CD4-positive, alpha-beta T cell treated with Interleukin-17A for 4 hours (primary cell): ENCODE results near the gene AMBRA1.

ENCODE experiments used
- DNase-seq: peaks from one replicate; pipeline ENCODE4 v3.0.0-alpha.2; 2020; ENCODE audit warnings: mixed read lengths

Gene AMBRA1

DNA sequence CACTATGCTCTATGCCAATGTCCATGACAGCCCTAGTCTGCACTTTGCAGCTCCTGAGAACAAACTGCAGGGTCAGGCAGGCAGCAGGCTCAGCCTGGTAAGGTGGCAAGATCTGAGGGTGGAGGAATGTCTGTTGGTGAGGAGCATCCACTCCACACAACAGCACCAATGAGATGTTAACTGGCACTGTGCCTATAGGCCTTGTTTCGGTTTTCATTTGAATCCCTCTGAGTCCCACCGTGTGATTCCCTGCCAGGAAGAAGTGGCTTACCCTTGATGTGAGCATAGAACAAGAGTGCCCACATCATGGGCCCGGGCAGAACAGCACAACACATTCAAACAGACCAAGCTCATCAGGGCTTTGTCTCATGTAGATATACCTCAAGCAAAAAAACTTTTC is 158.1 kb downstream of the AMBRA1 start:
- no peak for DNase-seq

- DNase-seq = no peak
Observed at GRCh38 chr11:46431211-46431610, 162.6 kb downstream of the AMBRA1 start.

- DNase-seq = no peak
Observed at GRCh38 chr11:46429717-46430116, 164.1 kb downstream of the AMBRA1 start.

DNA sequence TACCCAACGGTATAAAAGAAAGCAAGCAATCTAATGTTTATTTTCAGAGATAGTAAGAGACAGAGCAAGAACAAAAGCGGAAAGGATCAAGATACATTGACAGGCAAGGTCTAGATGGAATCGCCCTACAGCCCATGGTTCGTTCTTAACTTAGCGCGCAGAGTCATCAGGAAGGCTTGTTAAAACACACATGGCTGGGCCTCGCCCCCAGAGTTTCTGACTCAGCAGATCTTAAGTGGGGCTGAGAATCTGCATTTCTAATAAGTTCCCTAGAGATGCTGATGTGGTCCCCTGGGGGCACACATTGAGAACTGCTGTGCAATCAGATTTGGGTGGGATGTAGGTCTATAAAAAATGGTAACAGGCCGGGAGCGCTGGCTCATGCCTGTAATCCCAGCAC is 166.5 kb downstream of the AMBRA1 start:
- no peak for DNase-seq

DNA sequence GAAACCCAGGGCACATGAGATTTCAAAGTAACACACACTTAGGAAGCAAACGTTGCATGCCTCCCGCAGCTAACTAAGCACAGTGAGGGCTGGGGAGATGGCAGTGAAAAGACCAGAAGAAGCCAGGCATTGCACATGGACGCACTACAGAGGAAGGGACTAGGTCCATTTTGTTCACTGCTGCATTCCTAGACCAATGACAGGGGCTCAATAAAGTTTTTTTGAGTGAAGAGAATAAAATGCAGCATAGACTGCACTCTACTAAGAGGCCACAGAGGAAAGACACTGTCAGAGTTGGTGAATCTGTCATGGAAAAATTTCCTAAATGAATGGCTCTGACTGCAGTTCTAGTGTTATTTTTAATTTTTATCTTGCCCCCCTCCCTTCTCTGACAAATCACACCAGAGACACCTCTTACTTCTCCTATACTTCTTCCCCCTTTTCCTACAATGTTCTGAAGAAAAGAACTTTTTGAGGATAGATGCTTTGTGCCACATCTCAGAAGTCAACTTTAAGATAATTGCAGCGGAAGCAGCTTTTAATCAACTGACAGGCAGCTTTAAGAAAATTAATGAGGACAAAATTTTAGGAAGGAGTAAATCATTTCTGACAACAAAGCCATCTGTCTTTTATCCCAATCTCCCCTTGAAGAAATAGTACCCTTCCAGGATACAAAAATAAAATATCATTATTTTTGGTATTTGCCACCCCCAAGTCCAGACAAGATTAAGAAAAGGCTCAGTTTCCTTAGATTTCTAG is 167.4 kb downstream of the AMBRA1 start:
- no peak for DNase-seq

DNA sequence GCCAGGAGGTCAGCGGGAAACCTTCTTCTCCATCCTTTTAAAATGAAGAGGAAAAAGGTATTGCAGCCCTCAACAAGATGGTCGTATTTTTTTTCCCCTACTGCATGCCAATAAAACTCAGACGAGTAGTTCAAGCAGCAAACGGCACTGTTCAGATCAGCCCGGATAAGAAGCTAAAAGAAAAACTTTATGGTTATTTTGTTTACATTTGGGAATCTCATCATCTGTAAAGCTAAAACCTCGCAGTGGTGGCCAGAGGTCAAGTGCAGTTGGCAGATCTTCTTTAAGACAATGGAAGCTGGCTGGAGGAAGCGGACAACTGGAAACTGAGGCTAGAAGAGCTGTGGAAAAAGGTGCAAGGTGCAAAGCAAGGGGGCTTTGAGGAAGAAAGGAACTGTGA is 171.2 kb downstream of the AMBRA1 start:
- DNase-seq = no peak

- DNase-seq = no peak
Observed at GRCh38 chr11:46421257-46421880, 172.5 kb downstream of the AMBRA1 start.

GRCh38 chr11:46420513-46420912 is 173.3 kb downstream of the AMBRA1 start:
- no peak for DNase-seq

- DNase-seq = no peak
Observed at GRCh38 chr11:46418751-46419150, 175.1 kb downstream of the AMBRA1 start.

DNA sequence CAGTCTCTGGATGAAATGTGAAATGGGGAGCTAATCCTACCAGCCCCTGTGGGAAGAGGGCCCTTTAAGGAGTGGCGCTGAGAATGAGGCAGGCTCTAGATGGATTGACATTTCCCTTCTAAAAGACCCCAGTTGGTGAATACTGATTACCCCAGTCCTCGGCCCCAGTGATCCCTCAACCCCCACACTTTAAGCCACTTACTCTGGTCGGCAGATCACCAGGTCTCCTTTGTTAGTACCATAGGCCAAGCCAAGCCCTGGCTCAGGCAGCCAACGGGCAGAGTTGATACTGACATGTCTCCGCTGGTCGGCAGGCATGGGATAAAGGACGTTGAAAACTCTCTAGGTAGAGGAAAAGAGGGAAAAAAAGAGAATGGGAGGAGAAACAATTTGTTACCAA is 176.1 kb downstream of the AMBRA1 start:
- no peak for DNase-seq

DNA sequence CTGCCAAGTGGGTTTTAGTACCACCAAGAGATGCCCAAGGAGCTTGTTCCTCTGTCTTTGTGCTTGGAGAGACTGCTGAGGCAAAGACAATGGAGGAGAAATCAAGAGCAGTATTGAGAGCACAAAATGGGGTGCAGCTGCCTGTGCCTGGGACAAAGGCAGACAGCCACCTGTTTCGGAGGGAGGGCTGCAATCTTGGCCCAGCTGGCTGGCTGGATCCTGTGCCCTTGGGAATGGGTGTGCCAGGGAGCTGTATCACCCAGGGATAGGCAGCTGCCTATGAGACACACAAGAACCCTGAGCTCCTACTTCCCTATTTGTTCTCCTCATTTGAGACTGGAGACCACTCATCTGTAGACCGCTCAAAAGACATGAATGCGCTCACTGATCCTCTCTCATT is 178.9 kb downstream of the AMBRA1 start:
- no peak for DNase-seq

GRCh38 chr11:46414466-46414796 is 179.4 kb downstream of the AMBRA1 start:
- DNase-seq = no peak

GRCh38 chr11:46413760-46414465 is 179.9 kb downstream of the AMBRA1 start:
- no peak for DNase-seq

DNA sequence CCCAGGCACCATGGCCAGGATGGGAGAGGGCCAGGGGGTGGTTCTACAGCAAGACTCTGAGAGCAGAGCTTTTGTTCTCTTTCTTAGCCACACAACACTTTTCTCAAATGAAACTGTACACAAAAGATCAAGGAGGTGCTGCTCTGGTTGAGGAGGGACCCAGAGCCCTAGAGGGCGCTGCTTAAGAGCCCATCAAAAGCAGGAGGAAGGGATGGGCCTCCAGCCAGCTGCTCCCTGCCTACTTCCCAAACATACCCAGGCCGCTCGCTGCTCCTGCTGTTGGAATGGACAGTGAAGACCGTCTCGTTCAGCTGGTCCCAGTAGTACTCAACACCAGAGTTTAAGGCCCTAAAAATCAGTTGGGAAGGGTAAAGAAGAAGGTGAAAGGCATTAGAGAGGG is 183.8 kb downstream of the AMBRA1 start:
- DNase-seq = no peak

DNA sequence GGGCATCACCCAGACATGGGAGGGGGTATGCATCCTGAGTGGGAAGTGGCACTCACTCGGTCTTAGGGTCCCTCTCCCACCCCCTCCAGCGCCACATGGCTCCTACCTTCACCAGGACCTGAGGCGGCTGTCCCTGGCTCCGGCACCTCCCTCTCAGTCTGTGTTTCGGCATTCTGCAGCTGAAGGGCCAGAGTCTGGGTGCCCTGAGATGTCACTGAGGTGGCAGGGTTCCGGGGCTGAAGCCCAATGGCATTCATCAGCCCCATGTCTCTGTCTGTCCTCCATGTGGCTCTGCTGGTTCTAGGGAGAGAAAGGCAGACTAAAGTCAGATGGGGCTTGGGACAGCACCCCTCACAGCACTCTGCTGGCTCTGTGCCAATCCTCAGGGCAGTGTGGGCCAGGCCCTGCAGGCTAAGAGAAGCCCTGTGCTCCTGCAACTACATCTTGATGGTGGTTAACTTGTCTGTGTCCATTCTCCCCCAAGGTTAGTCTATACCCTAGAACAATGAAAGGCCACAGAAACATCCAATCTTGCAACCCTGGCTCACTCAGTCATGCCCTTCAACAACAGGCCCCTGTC is 185.3 kb downstream of the AMBRA1 start:
- DNase-seq = no peak

GRCh38 chr11:46407635-46408034 is 186.2 kb downstream of the AMBRA1 start:
- DNase-seq = no peak

DNA sequence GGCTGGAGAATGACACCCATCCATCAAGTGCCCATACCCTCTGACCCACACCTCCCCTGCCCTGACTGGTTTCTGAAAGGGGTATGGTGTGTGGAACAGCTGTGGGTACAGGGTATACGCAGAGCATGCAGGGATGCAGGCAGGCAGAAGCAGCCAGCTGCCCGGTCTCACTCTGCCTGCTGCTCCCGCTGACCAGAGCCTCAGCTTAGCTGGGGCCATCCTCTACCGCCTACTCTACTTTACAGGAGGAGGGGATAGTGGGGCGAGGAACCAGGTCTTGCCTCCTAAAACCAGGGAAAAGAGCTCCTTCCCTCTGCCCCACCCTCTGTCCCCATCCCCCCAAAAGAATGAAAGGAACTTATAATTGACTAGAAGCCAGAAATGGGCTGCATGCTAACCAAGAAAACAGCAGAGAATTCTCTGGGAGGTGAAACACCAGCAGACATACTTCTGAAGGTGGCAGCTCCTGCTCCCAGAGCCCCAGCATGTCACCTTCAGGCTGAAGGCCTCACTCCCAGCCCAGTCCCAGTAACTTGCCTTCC is 189.3 kb downstream of the AMBRA1 start:
- DNase-seq = no peak

GRCh38 chr11:46402957-46403902 is 190.6 kb downstream of the AMBRA1 start:
- no peak for DNase-seq

GRCh38 chr11:46397526-46397925 is 196.3 kb downstream of the AMBRA1 start:
- DNase-seq = no peak

GRCh38 chr11:46393759-46394158 is 200.1 kb downstream of the AMBRA1 start:
- no peak for DNase-seq

DNA sequence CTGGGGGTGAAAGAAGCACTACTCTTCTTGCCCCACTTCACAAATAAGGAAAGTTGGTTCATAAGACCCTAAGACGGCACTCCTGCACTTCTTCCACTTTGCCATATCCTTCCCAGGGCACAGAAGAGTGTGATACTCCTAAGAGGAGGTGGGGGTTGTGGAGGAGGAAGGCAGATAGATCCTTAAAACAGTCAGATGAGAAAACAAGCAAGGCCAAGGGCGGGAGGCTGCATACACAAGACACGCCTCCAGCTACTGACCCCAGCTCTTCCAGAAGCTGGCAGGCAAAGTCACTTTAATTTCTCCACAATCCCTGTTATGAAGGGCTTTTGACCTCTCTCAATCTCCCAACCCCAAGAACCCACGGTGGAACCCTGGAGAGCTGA is 200.6 kb downstream of the AMBRA1 start:
- no peak for DNase-seq
